ENCODE measurements around the gene DNAH14.
"Not testable (repeated sequence)": the region's sequence is repeated elsewhere in the genome, so short reads cannot be mapped to it uniquely, and the experiment has no call there.

Gene DNAH14

GRCh38 chr1:225021037-225021436, 91.6 kb downstream of the DNAH14 start:
- Histone ChIP-seq H3K9me3 (ENCODE audit: control insufficient read depth, low read length) (no peaks in the 10 kb centered on the region), H3K4me1 (ENCODE audit: control insufficient read depth, insufficient read depth, low read length) (no peaks in the 10 kb centered on the region), H3K36me3 (ENCODE audit: control insufficient read depth, insufficient read depth, low read length) (no peaks in the 10 kb centered on the region), H3K4me3 (ENCODE audit: low read length) (no peak overlapping the region), H3K9ac (ENCODE audit: low read length) (no peak overlapping the region), H3K27me3 (ENCODE audit: control insufficient read depth, insufficient read depth, low read length) (no peaks in the 10 kb centered on the region)

- Histone ChIP-seq H3K27me3 (ENCODE audit: control insufficient read depth, insufficient read depth, low read length) (no peaks in the 10 kb centered on the region), H3K9me3 (ENCODE audit: control insufficient read depth, low read length) (no peaks in the 10 kb centered on the region), H3K4me1 (ENCODE audit: control insufficient read depth, insufficient read depth, low read length) (no peaks in the 10 kb centered on the region), H3K4me3 (ENCODE audit: low read length) (no peak overlapping the region), H3K36me3 (ENCODE audit: control insufficient read depth, insufficient read depth, low read length) (no peaks in the 10 kb centered on the region), H3K9ac (ENCODE audit: low read length) (no peak overlapping the region)
These were observed 97.2 kb downstream of the DNAH14 start for GRCh38 chr1:225026701-225027100.

- H3K9ac ChIP-seq (ENCODE audit: low read length); H3K36me3 ChIP-seq (ENCODE audit: control insufficient read depth, insufficient read depth, low read length); H3K4me1 ChIP-seq (ENCODE audit: control insufficient read depth, insufficient read depth, low read length); H3K9me3 ChIP-seq (ENCODE audit: control insufficient read depth, low read length); H3K4me3 ChIP-seq (ENCODE audit: low read length); H3K27me3 ChIP-seq (ENCODE audit: control insufficient read depth, insufficient read depth, low read length): not testable (repeated sequence)
These were observed 107.0 kb downstream of the DNAH14 start for GRCh38 chr1:225036441-225036840.

GRCh38 chr1:225042263-225042662, 112.8 kb downstream of the DNAH14 start:
- Histone ChIP-seq H3K27me3 (ENCODE audit: control insufficient read depth, insufficient read depth, low read length) (no peaks in the 10 kb centered on the region), H3K4me1 (ENCODE audit: control insufficient read depth, insufficient read depth, low read length) (no peaks in the 10 kb centered on the region), H3K4me3 (ENCODE audit: low read length) (no peak overlapping the region), H3K9ac (ENCODE audit: low read length) (no peak overlapping the region), H3K9me3 (ENCODE audit: control insufficient read depth, low read length) (no peaks in the 10 kb centered on the region), H3K36me3 (ENCODE audit: control insufficient read depth, insufficient read depth, low read length) (no peaks in the 10 kb centered on the region)

GRCh38 chr1:225044258-225044657, 114.8 kb downstream of the DNAH14 start:
- no peaks in the 10 kb centered on the region for H3K9me3 ChIP-seq (ENCODE audit: control insufficient read depth, low read length)
- no peaks in the 10 kb centered on the region for H3K27me3 ChIP-seq (ENCODE audit: control insufficient read depth, insufficient read depth, low read length)
- no peak overlapping the region for H3K9ac ChIP-seq (ENCODE audit: low read length)
- H3K4me3 ChIP-seq (ENCODE audit: low read length): no peak overlapping the region
- no peaks in the 10 kb centered on the region for H3K36me3 ChIP-seq (ENCODE audit: control insufficient read depth, insufficient read depth, low read length)
- no peaks in the 10 kb centered on the region for H3K4me1 ChIP-seq (ENCODE audit: control insufficient read depth, insufficient read depth, low read length)

- Histone ChIP-seq H3K9me3 (ENCODE audit: control insufficient read depth, low read length) (no peaks in the 10 kb centered on the region), H3K27me3 (ENCODE audit: control insufficient read depth, insufficient read depth, low read length) (no peaks in the 10 kb centered on the region), H3K4me3 (ENCODE audit: low read length) (no peak overlapping the region), H3K9ac (ENCODE audit: low read length) (no peak overlapping the region), H3K4me1 (ENCODE audit: control insufficient read depth, insufficient read depth, low read length) (no peaks in the 10 kb centered on the region), H3K36me3 (ENCODE audit: control insufficient read depth, insufficient read depth, low read length) (no peaks in the 10 kb centered on the region)
These were observed 120.1 kb downstream of the DNAH14 start for GRCh38 chr1:225049594-225049993.

- Histone ChIP-seq H3K9ac (ENCODE audit: low read length) (no peak overlapping the region), H3K36me3 (ENCODE audit: control insufficient read depth, insufficient read depth, low read length) (no peaks in the 10 kb centered on the region), H3K4me1 (ENCODE audit: control insufficient read depth, insufficient read depth, low read length) (no peaks in the 10 kb centered on the region), H3K4me3 (ENCODE audit: low read length) (no peak overlapping the region), H3K9me3 (ENCODE audit: control insufficient read depth, low read length) (no peaks in the 10 kb centered on the region), H3K27me3 (ENCODE audit: control insufficient read depth, insufficient read depth, low read length) (no peaks in the 10 kb centered on the region)
These were observed 134.2 kb downstream of the DNAH14 start for GRCh38 chr1:225063722-225064121.

- H3K4me3 ChIP-seq (ENCODE audit: low read length): no peak overlapping the region
- no peaks in the 10 kb centered on the region for H3K4me1 ChIP-seq (ENCODE audit: control insufficient read depth, insufficient read depth, low read length)
- no peaks in the 10 kb centered on the region for H3K36me3 ChIP-seq (ENCODE audit: control insufficient read depth, insufficient read depth, low read length)
- H3K9me3 ChIP-seq (ENCODE audit: control insufficient read depth, low read length): no peaks in the 10 kb centered on the region
- H3K9ac ChIP-seq (ENCODE audit: low read length): no peak overlapping the region
- no peaks in the 10 kb centered on the region for H3K27me3 ChIP-seq (ENCODE audit: control insufficient read depth, insufficient read depth, low read length)
These were observed 141.5 kb downstream of the DNAH14 start for GRCh38 chr1:225070972-225071371.

- Histone ChIP-seq H3K4me3 (ENCODE audit: low read length) (no peak overlapping the region), H3K27me3 (ENCODE audit: control insufficient read depth, insufficient read depth, low read length) (no peaks in the 10 kb centered on the region), H3K9ac (ENCODE audit: low read length) (no peak overlapping the region), H3K4me1 (ENCODE audit: control insufficient read depth, insufficient read depth, low read length) (no peaks in the 10 kb centered on the region), H3K36me3 (ENCODE audit: control insufficient read depth, insufficient read depth, low read length) (no peaks in the 10 kb centered on the region), H3K9me3 (ENCODE audit: control insufficient read depth, low read length) (no peaks in the 10 kb centered on the region)
These were observed 167.7 kb downstream of the DNAH14 start for GRCh38 chr1:225097175-225097574.

GRCh38 chr1:225111000-225111399, 181.5 kb downstream of the DNAH14 start:
- H3K4me3 ChIP-seq (ENCODE audit: low read length): no peak overlapping the region
- no peaks in the 10 kb centered on the region for H3K36me3 ChIP-seq (ENCODE audit: control insufficient read depth, insufficient read depth, low read length)

GRCh38 chr1:225113265-225113664, 183.8 kb downstream of the DNAH14 start:
- Histone ChIP-seq H3K27me3 (ENCODE audit: control insufficient read depth, insufficient read depth, low read length) (no peaks in the 10 kb centered on the region), H3K36me3 (ENCODE audit: control insufficient read depth, insufficient read depth, low read length) (no peaks in the 10 kb centered on the region), H3K4me3 (ENCODE audit: low read length) (no peak overlapping the region), H3K4me1 (ENCODE audit: control insufficient read depth, insufficient read depth, low read length) (no peaks in the 10 kb centered on the region), H3K9me3 (ENCODE audit: control insufficient read depth, low read length) (no peaks in the 10 kb centered on the region), H3K9ac (ENCODE audit: low read length) (no peak overlapping the region)

More at GRCh38 chr1:225111000-225111399, 181.5 kb downstream of the DNAH14 start:
- Histone ChIP-seq H3K9ac (ENCODE audit: low read length) (no peak overlapping the region), H3K27me3 (ENCODE audit: control insufficient read depth, insufficient read depth, low read length) (no peaks in the 10 kb centered on the region), H3K4me1 (ENCODE audit: control insufficient read depth, insufficient read depth, low read length) (no peaks in the 10 kb centered on the region), H3K9me3 (ENCODE audit: control insufficient read depth, low read length) (no peaks in the 10 kb centered on the region)

- Histone ChIP-seq H3K4me1 (ENCODE audit: control insufficient read depth, insufficient read depth, low read length) (no peaks in the 10 kb centered on the region), H3K9me3 (ENCODE audit: control insufficient read depth, low read length) (no peaks in the 10 kb centered on the region), H3K9ac (ENCODE audit: low read length) (no peak overlapping the region), H3K27me3 (ENCODE audit: control insufficient read depth, insufficient read depth, low read length) (no peaks in the 10 kb centered on the region), H3K4me3 (ENCODE audit: low read length) (no peak overlapping the region), H3K36me3 (ENCODE audit: control insufficient read depth, insufficient read depth, low read length) (no peaks in the 10 kb centered on the region)
These were observed 185.0 kb downstream of the DNAH14 start for GRCh38 chr1:225114354-225114990.

- Histone ChIP-seq H3K4me1 (ENCODE audit: control insufficient read depth, insufficient read depth, low read length) (no peaks in the 10 kb centered on the region), H3K27me3 (ENCODE audit: control insufficient read depth, insufficient read depth, low read length) (no peaks in the 10 kb centered on the region), H3K36me3 (ENCODE audit: control insufficient read depth, insufficient read depth, low read length) (no peaks in the 10 kb centered on the region), H3K9ac (ENCODE audit: low read length) (no peak overlapping the region), H3K4me3 (ENCODE audit: low read length) (no peak overlapping the region), H3K9me3 (ENCODE audit: control insufficient read depth, low read length) (no peaks in the 10 kb centered on the region)
These were observed 189.8 kb downstream of the DNAH14 start for GRCh38 chr1:225119307-225119706.
